ENCODE data around the gene CACNA2D4. TPM values are rescaled to one million over a fixed set of nuclear protein-coding genes. Genes with fewer than 3 reads are reported as not detected.

Gene CACNA2D4
- total and polyA plus RNA-seq, 2 of the 13 experiments (the other 11 are each of a cell fraction or from before 2014, with no cell fraction given) = 14.2 to 136 TPM

DNA sequence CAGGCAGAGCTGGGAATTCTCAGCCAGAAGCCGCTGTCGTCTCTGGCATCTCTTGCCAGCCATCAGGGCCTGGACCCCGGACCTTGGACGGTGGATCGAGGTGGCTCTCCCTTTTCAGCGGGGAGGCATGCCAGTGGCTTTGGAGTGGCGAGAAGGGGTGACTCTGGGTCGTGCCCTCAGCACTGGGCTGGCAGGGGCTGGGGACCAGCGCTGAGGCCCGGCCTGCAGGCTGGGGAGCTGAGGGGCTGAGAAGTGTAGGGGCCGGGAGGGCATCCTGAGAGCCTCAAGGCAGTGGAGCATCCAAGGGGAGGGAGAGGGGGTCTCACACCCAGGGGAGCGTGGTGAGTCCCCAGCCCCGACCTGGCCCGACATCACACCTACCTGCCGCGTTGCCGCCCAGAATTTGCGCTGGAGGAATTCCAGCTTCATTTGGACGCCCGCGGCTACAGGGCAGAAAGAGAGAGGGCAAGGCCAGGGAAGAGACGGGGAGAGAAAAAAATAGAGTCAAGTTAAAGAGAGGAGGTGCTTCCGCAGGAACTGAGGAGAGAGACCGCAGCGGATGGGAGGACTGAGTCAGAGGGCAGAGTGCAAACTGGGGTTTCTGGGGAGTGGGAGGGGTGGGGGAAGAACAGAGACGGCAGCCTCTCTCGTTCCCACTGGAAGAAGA is 107.0 kb downstream of the CACNA2D4 start (continued):
- peak; percentile 48; the same call in 1 of the 2 replicates for TF ChIP-seq HMGXB3 (CRISPR knock-in tag; IDR thresholded peaks at IDR 0.05; ENCODE audit: borderline replicate concordance)
- TF ChIP-seq, protein P1, sequence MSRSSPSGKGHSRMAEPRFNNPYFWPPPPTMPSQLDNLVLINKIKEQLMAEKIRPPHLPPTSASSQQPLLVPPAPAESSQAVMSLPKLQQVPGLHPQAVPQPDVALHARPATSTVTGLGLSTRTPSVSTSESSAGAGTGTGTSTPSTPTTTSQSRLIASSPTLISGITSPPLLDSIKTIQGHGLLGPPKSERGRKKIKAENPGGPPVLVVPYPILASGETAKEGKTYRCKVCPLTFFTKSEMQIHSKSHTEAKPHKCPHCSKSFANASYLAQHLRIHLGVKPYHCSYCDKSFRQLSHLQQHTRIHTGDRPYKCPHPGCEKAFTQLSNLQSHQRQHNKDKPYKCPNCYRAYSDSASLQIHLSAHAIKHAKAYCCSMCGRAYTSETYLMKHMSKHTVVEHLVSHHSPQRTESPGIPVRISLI (CRISPR knock-in tag; IDR thresholded peaks at IDR 0.05; ENCODE audit: borderline replicate concordance) = peak; percentile 84; the same call in 1 of the 2 replicates
- no peak for TF ChIP-seq ZSCAN20 (CRISPR knock-in tag; IDR thresholded peaks at IDR 0.05; ENCODE audit: borderline replicate concordance)
- peak; percentile 35; the same call in 1 of the 2 replicates for TF ChIP-seq MAZ (IDR thresholded peaks at IDR 0.05; ENCODE audit: borderline replicate concordance, low read depth, low read length)
- no peak for TF ChIP-seq MAZ (CRISPR knock-in tag; IDR thresholded peaks at IDR 0.05; ENCODE audit: low read depth)
- peak; percentile 60; the same call in 1 of the 2 replicates for TF ChIP-seq TAF1 (CRISPR knock-in tag; IDR thresholded peaks at IDR 0.05)
- TF ChIP-seq ZNF639 (CRISPR knock-in tag; conservative IDR thresholded peaks at IDR 0.05) = 0 out of 2 replicates have a peak, but pooled peaks have one; percentile 22
- TF ChIP-seq FOSL2 (CRISPR knock-in tag; IDR thresholded peaks at IDR 0.05) = peak; percentile 94
- TF ChIP-seq AFF4 (CRISPR knock-in tag; IDR thresholded peaks at IDR 0.05) = peak; percentile 70; the same call in 1 of the 2 replicates
- TF ChIP-seq PCBP1 (IDR thresholded peaks at IDR 0.05; ENCODE audit: borderline replicate concordance, low read depth, low read length) = 0 out of 2 replicates have a peak, but pooled peaks have one; percentile 10
- TF ChIP-seq ZNF713 (CRISPR knock-in tag; IDR thresholded peaks at IDR 0.05) = 0 out of 2 replicates have a peak, but pooled peaks have one; percentile 13
- peak; percentile 77; the same call in 1 of the 2 replicates for TF ChIP-seq THAP7 (CRISPR knock-in tag; IDR thresholded peaks at IDR 0.05)
- TF ChIP-seq, protein P2, sequence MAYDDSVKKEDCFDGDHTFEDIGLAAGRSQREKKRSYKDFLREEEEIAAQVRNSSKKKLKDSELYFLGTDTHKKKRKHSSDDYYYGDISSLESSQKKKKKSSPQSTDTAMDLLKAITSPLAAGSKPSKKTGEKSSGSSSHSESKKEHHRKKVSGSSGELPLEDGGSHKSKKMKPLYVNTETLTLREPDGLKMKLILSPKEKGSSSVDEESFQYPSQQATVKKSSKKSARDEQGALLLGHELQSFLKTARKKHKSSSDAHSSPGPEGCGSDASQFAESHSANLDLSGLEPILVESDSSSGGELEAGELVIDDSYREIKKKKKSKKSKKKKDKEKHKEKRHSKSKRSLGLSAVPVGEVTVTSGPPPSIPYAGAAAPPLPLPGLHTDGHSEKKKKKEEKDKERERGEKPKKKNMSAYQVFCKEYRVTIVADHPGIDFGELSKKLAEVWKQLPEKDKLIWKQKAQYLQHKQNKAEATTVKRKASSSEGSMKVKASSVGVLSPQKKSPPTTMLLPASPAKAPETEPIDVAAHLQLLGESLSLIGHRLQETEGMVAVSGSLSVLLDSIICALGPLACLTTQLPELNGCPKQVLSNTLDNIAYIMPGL (CRISPR knock-in tag; IDR thresholded peaks at IDR 0.05; ENCODE audit: borderline replicate concordance in 1 of 2, low read depth in 1 of 2) = peak in 1 of 2 experiments; percentile 45; a peak in 1 of 4 replicates
